ENCODE results near the gene DYNC1I1. TPM values are rescaled to one million over a fixed set of nuclear protein-coding genes. Genes with fewer than 3 reads are reported as not detected.

Gene DYNC1I1
- total RNA-seq, 2 experiments from 2014 or later = not detected

DNA sequence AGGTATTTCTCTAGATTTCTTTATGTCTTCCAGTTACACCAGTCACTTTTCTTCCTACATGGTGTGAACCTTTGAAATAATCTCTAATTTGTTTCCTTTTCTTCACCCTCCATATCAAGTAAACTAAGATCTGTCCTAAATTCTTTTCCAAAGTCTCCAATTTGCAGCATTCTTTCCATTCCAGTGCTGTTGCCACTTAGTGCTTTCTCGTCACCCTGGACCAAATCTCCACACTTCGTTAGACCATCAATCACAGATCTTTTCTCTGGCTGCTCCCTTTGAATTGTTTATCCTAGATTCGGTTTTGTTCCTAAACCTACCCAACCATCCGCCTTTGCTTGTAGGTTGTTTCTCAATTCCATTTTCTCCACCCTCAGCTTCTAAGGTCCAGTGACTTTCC lies 74.7 kb downstream of the DYNC1I1 start:
- no peaks in the 10 kb centered on the region for H3K4me1 Mint-ChIP-seq
- no peak overlapping the region for H3K4me3 Mint-ChIP-seq
- no peaks in the 10 kb centered on the region for H3K36me3 Mint-ChIP-seq
- DNase-seq (no peak), ATAC-seq (no peak)
- H3K27me3 Mint-ChIP-seq = no peaks in the 10 kb centered on the region
- H3K27ac Mint-ChIP-seq = no peak overlapping the region
- CTCF ChIA-PET = no interaction called here
- no peaks in the 10 kb centered on the region for H3K9me3 Mint-ChIP-seq (ENCODE audit: low read depth)

DNA sequence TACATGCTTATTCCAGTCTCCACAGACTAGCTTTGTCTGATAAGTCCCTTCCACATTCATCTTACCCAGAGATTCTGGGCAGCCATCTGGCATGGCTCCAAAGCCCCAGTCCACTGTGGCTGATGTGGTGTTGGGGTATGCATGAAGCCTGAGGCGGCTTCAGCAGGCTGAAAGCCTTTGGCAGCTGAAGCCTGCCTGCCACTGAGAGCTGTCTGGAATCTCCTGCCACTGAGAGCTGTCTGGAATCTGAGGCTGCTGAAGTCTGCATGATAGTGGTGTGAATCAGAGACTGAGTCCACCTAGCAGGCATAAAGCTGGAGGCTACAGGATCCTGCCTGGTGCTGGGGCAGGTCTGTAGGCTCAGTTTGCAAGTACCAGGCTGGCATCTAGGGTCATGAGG lies 87.1 kb downstream of the DYNC1I1 start:
- ATAC-seq = no peak
- no peaks in the 10 kb centered on the region for H3K36me3 Mint-ChIP-seq

DNA sequence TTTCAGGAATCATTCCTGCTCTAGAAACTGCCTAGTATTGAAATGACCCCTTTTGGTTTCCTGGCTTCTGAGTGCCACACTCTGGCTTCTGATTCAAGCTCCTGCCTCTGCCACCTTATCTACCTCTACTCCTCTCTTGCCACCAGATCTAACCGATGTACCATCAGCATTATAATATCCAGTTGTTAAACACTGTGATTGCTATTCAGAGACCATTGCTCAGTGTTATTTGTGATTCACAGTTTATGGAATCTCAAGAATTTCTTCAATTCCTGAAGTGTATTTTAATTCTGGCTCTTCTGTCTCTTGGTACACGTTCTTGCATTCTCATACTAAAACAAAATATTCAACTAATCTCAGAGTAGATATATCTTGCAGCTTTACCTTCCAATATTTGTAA lies 88.7 kb downstream of the DYNC1I1 start:
- Mint-ChIP-seq H3K27ac (no peak overlapping the region), H3K27me3 (peaks cover 2% of the 10 kb centered on the region), H3K36me3 (no peaks in the 10 kb centered on the region), H3K4me1 (no peaks in the 10 kb centered on the region), H3K4me3 (no peak overlapping the region), H3K9me3 (ENCODE audit: low read depth) (no peaks in the 10 kb centered on the region)
- no peak for DNase-seq
- no peak for ATAC-seq
- CTCF ChIA-PET = no interaction called here

More for the DNA sequence above, 87.1 kb downstream of the DYNC1I1 start:
- DNase-seq = no peak
- Mint-ChIP-seq H3K4me3 (no peak overlapping the region), H3K27me3 (peaks cover 2% of the 10 kb centered on the region), H3K9me3 (ENCODE audit: low read depth) (no peaks in the 10 kb centered on the region), H3K4me1 (no peaks in the 10 kb centered on the region), H3K27ac (no peak overlapping the region)
- CTCF ChIA-PET = no interaction called here

DNA sequence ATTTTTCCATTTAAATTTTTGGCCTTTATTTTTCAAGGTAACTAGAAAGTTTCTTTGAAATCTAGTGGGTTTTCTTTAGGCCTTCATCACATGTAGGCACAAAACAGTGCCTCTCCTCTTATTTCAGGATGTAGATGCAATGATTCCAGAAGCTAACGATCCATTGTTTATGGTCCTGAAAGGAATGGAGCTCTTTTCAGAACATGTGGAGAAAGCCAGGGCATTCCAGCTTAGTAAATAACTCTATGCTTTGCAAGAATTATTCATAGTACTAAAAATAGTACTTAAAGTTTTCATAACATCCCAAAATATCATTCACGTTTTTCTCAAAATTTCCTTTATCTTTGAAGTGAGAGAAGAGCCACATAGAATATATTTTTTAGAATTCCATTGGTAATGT lies 91.3 kb downstream of the DYNC1I1 start:
- no peak for ATAC-seq
- CTCF ChIA-PET = interaction anchor here (1.3 kb wide), 1 partner anchor 69 kb away, joined by 3 read pairs; no protein-coding TSS in a partner anchor
- Mint-ChIP-seq H3K27me3 (peaks cover 2% of the 10 kb centered on the region), H3K36me3 (no peaks in the 10 kb centered on the region), H3K27ac (no peak overlapping the region), H3K4me1 (no peaks in the 10 kb centered on the region), H3K9me3 (ENCODE audit: low read depth) (no peaks in the 10 kb centered on the region), H3K4me3 (no peak overlapping the region)
- DNase-seq = no peak

DNA sequence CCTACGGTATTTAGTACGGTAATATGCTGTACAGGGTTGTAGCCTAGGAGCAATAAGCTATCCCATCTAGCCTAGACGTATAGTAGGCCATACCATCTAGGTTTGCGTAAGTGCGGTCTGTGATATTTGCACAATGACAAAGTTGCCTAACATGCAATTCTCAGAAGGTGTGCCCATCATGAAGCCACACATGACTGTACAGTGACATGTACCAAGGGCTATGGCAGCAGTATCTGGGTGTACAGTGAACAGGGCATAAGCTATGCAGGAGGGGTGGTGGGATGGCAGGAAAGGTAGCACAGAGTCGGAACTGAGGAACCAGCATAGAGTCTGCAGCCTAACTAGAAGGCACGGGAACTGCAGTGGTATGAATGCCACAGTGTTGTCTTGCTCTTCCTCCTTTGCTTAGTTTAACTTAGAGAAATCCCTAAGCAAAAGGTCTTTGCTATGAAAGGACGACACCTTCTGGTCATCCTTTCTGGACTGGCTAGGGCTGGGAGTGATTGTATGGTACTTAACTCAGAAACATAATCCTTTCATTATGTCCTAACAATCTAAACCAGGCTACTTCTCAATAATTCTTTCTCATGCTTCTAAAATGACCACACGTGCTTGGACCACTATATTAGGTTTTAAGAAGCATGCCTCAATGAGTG lies 93.5 kb downstream of the DYNC1I1 start:
- Mint-ChIP-seq H3K4me3 (no peak overlapping the region), H3K27ac (no peak overlapping the region), H3K27me3 (no peaks in the 10 kb centered on the region), H3K36me3 (no peaks in the 10 kb centered on the region), H3K4me1 (no peaks in the 10 kb centered on the region), H3K9me3 (ENCODE audit: low read depth) (no peaks in the 10 kb centered on the region)
- ATAC-seq = no peak
- CTCF ChIA-PET = no interaction called here
- no peak for DNase-seq

DNA sequence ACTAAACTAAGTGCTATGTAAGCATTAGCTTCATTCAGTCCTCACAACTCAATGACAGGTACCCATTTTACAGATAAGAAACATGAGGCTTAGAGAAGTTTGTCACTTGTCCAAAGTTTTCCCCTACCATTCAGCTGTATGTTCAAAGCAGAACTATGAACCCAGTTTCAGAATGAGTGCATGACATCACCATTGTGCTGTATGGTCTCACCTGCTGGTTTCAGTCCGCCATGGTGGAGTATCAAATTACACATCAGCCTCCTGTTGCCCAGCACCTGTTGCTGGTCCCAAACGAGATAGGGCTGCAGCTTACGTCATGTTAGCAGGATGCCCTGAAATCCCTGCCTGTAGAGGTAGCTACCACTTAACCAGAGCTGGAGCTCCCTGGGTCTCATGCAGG lies 95.0 kb downstream of the DYNC1I1 start:
- Mint-ChIP-seq H3K9me3 (ENCODE audit: low read depth) (no peaks in the 10 kb centered on the region), H3K27me3 (peaks cover 4% of the 10 kb centered on the region), H3K27ac (no peak overlapping the region), H3K36me3 (no peaks in the 10 kb centered on the region), H3K4me3 (no peak overlapping the region), H3K4me1 (no peaks in the 10 kb centered on the region)
- DNase-seq (no peak), ATAC-seq (no peak)
- CTCF ChIA-PET = no interaction called here

DNA sequence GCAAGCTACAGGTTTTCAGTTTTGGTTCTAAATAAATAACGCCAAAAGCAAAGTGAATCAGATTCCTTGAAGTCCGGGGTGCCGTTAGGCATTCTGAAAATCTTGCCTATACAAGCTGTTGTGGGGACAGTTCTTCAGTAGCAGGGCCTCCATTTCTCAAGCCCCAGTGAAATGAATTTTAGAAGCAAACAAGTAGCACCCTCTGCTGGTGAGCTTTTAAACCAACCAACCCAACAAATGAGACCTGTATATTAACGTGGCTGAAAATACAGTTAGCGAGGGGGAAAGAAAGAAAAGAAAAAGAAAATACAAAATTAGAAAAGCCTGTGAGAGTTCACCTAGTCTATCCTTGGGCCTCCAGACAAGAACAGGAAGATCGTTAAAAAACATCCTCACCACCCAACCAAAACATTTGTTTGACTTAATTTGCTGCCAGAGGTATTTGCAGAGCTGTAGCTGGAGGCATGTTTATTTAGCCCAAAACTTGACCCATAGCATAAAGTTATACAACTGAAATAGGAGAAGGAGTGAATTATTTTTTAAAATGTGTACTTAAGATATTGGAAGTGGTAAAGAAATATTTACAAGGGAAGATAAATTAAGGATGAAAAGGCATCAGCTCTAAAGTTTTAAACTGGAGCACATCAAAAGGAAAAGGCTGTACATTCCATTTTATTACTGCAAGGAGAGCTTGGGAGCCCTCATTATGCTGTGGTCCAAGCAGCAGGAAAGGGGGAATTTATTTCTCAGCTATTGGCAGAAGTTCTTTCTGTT lies 98.9 kb downstream of the DYNC1I1 start:
- ATAC-seq (no peak), DNase-seq (no peak)
- Mint-ChIP-seq H3K4me3 (no peak overlapping the region), H3K27me3 (peaks cover 4% of the 10 kb centered on the region), H3K36me3 (no peaks in the 10 kb centered on the region), H3K4me1 (no peaks in the 10 kb centered on the region), H3K27ac (no peak overlapping the region), H3K9me3 (ENCODE audit: low read depth) (no peaks in the 10 kb centered on the region)
- CTCF ChIA-PET = interaction anchor here (1.2 to 1.8 kb wide), 2 partner anchors 30 to 360 kb away, joined by 4 to 8 read pairs; no protein-coding TSS in a partner anchor

DNA sequence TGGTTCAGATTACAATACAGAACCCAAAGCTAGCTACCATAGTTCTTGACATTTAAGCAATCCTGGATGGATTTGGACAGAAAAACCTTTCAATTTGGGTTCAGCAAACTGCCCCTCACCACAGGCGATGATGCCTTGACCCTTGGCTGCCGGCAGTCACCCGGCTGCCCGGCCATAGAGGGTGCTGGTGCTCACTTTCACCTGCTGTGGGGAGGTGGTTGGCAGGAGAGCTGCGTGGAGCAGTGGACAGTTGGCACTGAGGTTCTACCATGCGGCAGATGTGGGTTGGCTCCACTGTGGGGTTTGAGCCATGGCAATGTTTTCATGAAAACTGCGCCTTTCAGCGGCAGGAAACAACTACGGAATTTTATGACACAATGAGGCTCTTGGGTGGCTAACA lies 99.5 kb downstream of the DYNC1I1 start:
- H3K9me3 Mint-ChIP-seq (ENCODE audit: low read depth) = no peaks in the 10 kb centered on the region
- peaks cover 4% of the 10 kb centered on the region for H3K27me3 Mint-ChIP-seq
- H3K4me1 Mint-ChIP-seq = no peaks in the 10 kb centered on the region
- ATAC-seq (no peak), DNase-seq (no peak)
- no peak overlapping the region for H3K4me3 Mint-ChIP-seq
- H3K36me3 Mint-ChIP-seq = no peaks in the 10 kb centered on the region
- no peak overlapping the region for H3K27ac Mint-ChIP-seq
- CTCF ChIA-PET = interaction anchor here (1.2 to 1.8 kb wide), 2 partner anchors 31 to 360 kb away, joined by 4 to 8 read pairs; no protein-coding TSS in a partner anchor

DNA sequence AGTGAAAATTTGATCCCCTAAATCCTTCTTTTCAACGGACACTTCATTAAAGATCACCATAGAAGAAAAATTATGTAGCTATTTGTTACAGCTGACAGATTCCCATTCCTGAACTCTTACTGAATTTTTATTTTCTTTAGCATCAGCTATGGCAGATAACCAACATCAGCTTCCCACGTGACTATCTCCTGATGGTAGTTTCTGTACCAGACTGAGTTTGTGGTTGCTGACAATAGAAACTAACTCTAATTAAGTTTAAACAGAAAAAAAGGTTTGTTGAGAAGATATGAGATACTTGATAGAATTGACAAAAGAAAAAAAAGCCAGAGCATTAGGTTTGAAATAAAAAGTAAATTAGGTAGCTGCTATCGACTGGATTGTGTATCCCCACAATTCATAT lies 101.8 kb downstream of the DYNC1I1 start:
- CTCF ChIA-PET = no interaction called here
- no peak overlapping the region for H3K27ac Mint-ChIP-seq
- peaks cover 4% of the 10 kb centered on the region for H3K27me3 Mint-ChIP-seq
- no peaks in the 10 kb centered on the region for H3K36me3 Mint-ChIP-seq
- ATAC-seq = no peak
- H3K9me3 Mint-ChIP-seq (ENCODE audit: low read depth) = no peaks in the 10 kb centered on the region
- no peak for DNase-seq
- H3K4me3 Mint-ChIP-seq = no peak overlapping the region
- no peaks in the 10 kb centered on the region for H3K4me1 Mint-ChIP-seq

DNA sequence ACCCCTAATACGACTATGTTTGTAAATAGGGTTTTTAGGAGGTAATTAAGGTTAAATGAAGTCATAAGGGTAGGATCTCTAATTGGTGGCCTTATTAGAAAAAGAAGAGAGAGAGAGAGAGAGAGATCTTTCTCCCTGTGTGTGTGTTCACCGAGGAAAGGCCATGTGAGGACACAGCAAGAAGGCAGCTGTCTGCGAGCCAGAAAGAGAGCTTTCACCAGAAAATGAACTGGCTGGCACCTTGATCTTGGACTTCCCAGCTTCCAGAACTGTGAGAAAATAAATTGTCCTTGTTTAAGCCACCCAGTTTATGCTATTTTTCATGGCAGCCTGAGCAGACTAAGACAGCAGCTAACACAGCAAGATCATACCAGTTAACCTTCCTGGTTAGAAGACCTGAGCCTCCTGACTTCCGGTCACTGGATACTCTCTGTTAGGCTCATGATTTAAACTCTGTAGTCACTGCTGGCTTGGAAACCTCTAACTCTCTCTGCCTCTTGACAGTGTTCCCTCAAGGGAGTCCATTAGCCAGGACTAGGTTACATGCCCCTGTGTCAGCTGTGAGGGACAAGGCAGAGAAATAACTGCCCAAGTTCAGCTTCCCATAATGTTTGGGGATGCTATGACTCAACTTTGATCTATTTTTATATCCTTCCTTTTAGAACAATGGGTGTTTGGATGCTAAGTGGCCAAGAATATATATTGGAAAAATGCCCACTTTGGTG lies 102.3 kb downstream of the DYNC1I1 start:
- CTCF ChIA-PET = no interaction called here
- Mint-ChIP-seq H3K4me3 (no peak overlapping the region), H3K36me3 (no peaks in the 10 kb centered on the region), H3K27ac (no peak overlapping the region), H3K4me1 (no peaks in the 10 kb centered on the region), H3K9me3 (ENCODE audit: low read depth) (no peaks in the 10 kb centered on the region), H3K27me3 (peaks cover 6% of the 10 kb centered on the region)
- ATAC-seq (no peak), DNase-seq (no peak)

DNA sequence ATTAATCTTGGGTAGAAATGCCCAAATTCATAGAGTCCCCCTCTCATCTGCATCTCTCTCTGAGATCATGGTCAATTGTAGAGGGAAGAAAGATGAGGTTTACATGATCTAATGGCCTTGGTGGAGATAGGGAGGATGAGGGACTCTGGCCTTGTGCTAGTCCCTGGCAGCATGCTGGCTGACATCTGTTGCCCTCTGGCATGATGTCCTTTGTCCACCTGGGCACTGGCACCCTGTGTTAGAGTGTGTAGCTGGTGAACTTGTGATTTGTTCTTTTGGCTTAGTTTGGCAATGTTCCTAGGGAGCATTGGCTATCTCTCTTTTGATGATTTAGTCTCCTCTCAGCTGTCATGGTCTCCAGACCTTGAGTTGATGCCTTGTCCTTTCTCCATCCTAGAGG lies 103.2 kb downstream of the DYNC1I1 start:
- H3K36me3 Mint-ChIP-seq = no peaks in the 10 kb centered on the region
- CTCF ChIA-PET = no interaction called here
- no peak overlapping the region for H3K4me3 Mint-ChIP-seq
- no peaks in the 10 kb centered on the region for H3K4me1 Mint-ChIP-seq
- H3K27ac Mint-ChIP-seq = no peak overlapping the region
- H3K27me3 Mint-ChIP-seq = peaks cover 6% of the 10 kb centered on the region
- no peaks in the 10 kb centered on the region for H3K9me3 Mint-ChIP-seq (ENCODE audit: low read depth)
- DNase-seq (no peak), ATAC-seq (no peak)

DNA sequence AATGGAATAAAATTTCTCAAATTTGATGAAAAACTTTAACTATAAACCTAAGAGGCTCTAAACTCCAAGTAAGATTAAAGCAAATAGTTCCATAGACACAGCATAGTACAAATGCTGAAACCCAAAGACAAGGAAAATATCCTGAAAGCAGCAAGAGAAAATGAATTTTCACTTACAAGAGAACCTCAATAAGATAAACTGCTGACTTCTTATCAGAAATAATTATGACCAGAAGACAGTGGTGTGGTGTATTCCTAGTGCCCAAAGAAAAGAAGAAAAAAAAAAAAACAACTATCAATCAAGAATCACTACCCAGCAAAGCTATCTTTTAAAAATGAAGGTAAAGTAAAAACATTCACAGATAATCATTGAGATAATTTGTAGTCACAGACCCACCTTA lies 106.3 kb downstream of the DYNC1I1 start:
- no peaks in the 10 kb centered on the region for H3K9me3 Mint-ChIP-seq (ENCODE audit: low read depth)

DNA sequence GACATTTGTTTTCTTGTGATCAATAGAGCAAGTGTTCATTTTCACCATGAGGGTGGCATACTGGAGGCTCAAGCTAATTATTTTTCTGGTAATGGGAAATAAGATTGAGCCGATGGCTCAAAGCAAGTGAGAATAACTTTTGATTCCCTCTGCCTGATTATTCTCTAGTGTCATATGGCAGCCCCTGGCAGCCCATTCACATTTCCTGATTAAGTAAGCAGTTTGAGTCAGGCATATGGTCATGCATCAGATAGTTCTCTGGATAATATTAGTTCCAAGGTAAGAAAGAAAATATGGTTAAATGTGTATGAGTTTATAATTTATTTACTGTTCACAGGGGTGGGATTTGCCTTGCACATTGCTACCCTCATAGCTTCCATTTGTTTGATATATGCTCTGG lies 109.2 kb downstream of the DYNC1I1 start:
- CTCF ChIA-PET = no interaction called here
- Mint-ChIP-seq H3K27me3 (peaks cover 4% of the 10 kb centered on the region), H3K27ac (no peak overlapping the region), H3K4me3 (no peak overlapping the region), H3K4me1 (no peaks in the 10 kb centered on the region), H3K9me3 (ENCODE audit: low read depth) (no peaks in the 10 kb centered on the region), H3K36me3 (no peaks in the 10 kb centered on the region)
- ATAC-seq (no peak), DNase-seq (no peak)

More for the DNA sequence above, 106.3 kb downstream of the DYNC1I1 start:
- no peak overlapping the region for H3K27ac Mint-ChIP-seq
- H3K4me1 Mint-ChIP-seq = no peaks in the 10 kb centered on the region
- DNase-seq = no peak
- no peak for ATAC-seq
- CTCF ChIA-PET = no interaction called here
- no peak overlapping the region for H3K4me3 Mint-ChIP-seq
- H3K36me3 Mint-ChIP-seq = no peaks in the 10 kb centered on the region
- peaks cover 4% of the 10 kb centered on the region for H3K27me3 Mint-ChIP-seq

DNA sequence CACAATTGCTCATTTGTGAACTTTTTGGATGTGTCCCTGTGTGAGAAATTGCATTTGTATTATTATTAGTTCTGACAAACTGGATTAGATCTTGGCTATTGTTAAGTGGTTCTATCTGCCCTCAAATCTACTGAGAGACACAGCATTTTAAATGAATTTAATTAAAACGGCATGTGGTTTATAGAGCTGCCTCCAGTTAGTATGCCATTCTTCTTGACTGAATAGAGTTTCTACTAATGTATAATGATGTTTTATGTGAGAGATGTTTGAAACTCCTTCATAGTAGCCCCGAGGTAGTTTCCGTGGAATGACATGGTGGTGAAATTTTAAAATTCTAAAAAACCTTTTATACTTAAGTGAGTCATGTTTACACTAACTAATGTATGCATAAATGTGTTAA lies 110.9 kb downstream of the DYNC1I1 start:
- ATAC-seq = no peak
- H3K4me3 Mint-ChIP-seq = no peak overlapping the region
- no peaks in the 10 kb centered on the region for H3K36me3 Mint-ChIP-seq
- H3K27me3 Mint-ChIP-seq = peaks cover 4% of the 10 kb centered on the region
- DNase-seq = no peak
- H3K27ac Mint-ChIP-seq = no peak overlapping the region
- no peaks in the 10 kb centered on the region for H3K9me3 Mint-ChIP-seq (ENCODE audit: low read depth)
- CTCF ChIA-PET = no interaction called here
- no peaks in the 10 kb centered on the region for H3K4me1 Mint-ChIP-seq
